Measurements from ENCODE around the gene PPP2R5C. TPM values are rescaled to one million over a fixed set of nuclear protein-coding genes. Genes with fewer than 3 reads are reported as not detected.
"Not testable (repeated sequence)": the region's sequence is repeated elsewhere in the genome, so short reads cannot be mapped to it uniquely, and the experiment has no call there.

PPP2R5C gene
- total RNA-seq: 234 and 250 TPM in 2 replicates

DNA sequence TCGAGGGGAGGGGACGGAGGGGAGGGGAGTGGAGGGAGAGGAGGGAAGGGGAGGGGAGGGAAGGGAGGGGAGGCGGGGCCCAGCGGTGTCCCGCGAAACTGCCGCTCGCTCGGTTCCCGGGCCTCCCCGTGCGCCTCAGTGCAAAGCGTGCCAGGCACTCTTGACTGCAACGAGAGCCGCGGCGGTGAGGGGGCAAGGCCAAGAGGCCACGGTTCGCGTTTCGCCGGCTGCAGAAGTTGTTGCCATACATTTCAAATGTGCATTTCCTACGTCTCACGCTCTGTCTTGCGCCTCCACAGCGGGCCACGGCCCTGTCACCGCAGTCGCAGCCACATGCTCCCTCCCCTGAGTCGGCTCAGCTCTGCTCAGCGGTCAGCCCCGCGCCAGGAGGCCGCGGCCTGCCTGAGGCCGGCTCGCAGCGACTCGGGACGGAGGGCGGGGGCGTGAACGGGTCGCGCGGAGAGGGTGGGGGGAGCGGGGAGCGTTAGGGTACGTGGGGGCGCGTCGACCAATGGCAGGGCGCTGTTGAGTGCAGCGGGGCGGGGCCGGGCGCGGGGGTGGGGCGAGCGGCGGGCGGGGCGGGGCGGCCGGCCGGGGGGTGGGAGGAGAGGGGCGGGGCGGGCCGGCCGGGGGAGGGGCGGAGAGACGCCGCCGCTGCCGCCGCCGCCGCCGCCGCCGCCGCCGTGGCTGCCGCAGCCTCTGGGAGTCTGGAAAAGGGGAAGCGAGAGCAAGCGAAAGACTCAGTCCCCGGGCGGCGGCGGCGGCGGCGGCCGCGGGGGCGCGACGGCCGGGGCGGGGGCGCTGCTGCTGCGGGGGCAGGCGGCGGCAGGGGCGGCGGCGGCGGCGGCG is at the start of gene PPP2R5C:
TSS of gene PPP2R5C (plus strand) at position 678 of the 849 bp plus-strand sequence. CDS start 185 bp downstream, outside the sequence.
- intact Hi-C loops (cut with micrococcal nuclease): loop anchor here (1.0 to 10.0 kb wide), 6 partner anchors 48 to 1389 kb away; partner anchors contain the start of genes RCOR1 and WDR20

DNA sequence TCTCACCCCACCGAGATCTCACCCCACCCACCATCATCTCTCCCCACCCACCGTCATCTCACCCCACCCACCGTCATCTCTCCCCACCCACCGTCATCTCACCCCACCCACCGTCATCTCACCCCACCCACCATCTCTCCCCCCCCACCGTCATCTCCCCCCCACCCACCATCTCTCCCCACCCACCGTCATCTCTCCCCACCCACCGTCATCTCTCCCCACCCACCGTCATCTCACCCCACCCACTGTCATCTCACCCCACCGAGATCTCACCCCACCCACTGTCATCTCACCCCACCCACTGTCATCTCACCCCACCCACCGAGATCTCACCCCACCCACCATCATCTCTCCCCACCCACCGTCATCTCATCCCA is 49.7 kb upstream of the PPP2R5C start:
- intact Hi-C loops (cut with micrococcal nuclease): not testable (repeated sequence)

DNA sequence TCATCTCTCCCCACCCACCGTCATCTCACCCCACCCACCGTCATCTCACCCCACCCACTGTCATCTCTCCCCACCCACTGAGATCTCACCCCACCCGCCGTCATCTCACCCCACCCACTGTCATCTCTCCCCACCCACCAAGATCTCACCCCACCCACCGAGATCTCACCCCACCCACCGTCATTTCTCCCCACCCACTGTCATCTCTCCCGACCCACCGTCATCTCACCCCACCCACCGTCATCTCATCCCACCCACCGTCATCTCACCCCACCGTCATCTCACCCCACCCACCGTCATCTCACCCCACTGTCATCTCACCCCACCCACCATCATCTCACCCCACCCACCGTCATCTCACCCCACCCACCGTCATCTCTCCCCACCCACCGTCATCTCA is 49.2 kb upstream of the PPP2R5C start:
- intact Hi-C loops (cut with micrococcal nuclease): not testable (repeated sequence)

DNA sequence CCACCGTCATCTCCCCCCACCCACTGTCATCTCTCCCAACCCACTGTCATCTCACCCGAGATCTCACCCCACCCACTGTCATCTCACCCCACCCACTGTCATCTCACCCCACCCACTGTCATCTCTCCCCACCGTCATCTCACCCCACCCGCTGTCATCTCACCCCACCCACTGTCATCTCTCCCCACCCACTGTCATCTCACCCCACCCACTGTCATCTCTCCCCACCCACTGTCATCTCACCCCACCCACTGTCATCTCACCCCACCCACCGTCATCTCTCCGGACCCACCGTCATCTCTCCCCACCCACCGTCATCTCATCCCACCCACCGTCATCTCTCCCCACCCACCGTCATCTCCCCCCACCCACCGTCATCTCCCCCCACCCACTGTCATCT is 48.4 kb upstream of the PPP2R5C start:
- intact Hi-C loops (cut with micrococcal nuclease): not testable (repeated sequence)

DNA sequence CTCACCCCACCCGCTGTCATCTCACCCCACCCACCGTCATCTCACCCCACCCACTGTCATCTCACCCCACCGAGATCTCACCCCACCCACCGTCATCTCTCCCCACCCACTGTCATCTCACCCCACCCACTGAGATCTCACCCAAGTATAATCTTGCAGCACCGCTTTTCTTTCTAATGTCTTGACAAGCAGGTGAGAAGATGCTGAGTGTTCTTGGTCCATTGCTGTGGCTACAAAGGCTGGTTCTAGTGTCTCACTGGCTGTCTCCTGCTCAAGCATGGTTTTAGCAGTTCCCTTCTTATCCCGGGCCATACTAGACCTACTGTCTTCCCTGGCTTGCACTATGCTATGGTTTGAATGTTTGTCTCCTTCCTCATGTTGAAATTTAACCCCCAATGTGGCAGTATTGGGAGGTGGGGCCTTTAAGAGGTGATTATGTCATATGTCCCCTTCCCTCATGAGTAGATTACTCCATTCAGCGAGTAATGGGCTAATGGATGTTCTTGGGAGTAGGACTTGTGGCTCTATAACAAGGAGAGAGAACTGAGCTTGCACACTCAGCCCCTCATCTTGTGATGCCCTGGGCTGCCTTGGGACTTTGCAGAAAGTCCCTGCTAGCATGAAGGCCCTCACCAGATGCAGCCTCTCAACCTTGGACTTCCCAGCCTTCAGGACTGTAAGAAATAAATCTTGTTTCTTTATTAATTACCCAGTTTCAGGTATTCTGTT is 47.7 kb upstream of the PPP2R5C start:
- intact Hi-C loops (cut with micrococcal nuclease): no loop called here

DNA sequence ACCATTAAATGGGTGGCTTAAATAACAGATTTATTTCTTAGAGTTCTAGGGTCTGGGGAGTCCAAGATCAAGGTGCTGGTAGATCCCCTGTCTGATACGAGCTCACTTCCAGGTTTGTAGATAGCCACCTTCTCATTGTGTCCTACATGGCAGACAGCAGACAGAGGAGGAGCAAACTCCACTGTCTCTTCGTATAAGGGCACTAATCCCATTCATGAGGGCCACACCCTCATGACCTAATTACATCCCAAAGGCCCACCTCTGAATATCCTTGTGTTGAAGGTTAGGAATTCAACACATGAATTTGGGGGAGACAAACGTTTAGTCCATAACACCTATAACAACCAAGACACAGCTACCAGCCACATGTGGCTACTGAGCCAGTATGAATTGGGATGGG is 47.1 kb upstream of the PPP2R5C start:
- intact Hi-C loops (cut with micrococcal nuclease): no loop called here

DNA sequence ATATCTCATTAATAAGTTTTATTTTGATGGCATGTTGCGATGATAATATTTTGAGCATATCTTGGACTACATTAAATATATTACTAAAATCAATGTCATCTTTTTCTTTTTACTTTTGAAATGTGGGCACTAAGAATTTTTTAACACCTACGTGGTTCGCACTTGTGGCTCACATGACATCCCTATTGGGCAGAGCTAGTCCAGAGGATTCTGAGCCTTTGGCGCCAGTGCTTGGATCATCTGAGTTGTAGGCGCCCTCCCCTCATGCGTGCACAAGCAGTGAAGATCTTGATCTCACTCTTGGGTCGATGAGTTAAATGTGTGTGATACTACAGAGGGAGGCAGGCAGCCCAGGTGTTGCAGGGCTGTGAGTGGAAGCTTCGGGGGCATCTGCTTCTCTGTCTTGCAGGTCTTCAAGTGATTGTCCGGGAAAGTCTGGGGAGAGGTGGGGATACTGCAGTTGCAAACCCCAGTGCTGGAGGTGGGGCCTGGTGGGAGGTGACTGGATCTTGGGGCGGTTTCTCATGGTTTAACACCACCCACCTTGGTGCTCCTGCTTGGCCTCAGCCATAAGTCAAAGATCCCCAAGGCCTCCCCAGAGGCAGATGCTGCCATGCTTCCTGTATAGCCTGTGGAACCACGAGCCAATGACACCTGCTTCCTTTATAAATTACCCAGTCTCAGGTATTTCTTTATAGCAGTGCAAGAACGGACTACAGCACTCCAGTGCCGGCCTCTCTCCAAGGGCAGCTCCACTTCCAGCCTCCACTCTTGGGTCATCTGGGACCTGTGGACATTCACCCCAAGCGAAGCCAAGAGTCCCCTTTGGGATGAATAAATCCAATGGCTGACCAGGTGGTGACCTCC is 46.1 kb upstream of the PPP2R5C start:
- intact Hi-C loops (cut with micrococcal nuclease): no loop called here

DNA sequence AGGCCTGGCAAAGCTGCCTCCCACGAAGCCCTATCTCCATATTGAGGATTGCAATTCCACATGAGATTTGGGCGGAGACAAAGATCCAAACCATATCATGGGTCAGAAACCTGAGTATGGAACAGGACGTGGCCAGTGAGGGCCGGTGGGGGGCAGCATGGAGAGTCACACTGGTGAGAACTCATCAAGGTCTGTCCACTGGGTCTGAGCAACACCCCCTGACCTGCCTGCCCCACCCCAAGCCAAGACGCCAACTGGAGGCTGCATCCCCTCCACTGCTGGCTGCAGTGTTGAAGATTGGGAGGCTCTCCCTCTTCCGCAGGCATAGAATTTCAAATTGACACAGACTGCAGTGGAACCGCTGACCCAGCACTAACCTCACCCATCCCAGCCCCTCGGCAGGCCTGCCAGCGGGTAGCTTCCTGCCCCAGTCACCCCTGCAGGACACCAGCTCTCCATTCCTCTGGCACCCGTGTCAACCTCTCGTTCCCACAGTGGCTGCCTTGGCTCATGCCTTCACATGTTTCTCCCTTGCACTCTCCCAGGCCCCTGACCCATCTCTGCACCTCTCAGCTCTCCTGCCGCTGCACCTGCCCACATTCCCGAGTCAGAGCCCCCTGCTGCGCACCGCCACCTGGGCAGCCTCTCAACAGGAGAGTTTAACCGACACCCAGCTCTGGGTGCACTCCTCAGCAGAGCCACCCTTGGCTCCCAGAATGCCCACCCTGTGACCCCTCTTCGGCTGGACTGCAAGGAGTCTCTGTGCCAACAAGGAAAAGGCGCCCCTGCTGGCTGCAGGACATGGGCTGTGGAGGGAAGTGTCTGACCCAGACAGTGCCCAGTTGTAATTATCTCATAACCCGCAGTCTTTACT is 45.2 kb upstream of the PPP2R5C start:
- intact Hi-C loops (cut with micrococcal nuclease): no loop called here

DNA sequence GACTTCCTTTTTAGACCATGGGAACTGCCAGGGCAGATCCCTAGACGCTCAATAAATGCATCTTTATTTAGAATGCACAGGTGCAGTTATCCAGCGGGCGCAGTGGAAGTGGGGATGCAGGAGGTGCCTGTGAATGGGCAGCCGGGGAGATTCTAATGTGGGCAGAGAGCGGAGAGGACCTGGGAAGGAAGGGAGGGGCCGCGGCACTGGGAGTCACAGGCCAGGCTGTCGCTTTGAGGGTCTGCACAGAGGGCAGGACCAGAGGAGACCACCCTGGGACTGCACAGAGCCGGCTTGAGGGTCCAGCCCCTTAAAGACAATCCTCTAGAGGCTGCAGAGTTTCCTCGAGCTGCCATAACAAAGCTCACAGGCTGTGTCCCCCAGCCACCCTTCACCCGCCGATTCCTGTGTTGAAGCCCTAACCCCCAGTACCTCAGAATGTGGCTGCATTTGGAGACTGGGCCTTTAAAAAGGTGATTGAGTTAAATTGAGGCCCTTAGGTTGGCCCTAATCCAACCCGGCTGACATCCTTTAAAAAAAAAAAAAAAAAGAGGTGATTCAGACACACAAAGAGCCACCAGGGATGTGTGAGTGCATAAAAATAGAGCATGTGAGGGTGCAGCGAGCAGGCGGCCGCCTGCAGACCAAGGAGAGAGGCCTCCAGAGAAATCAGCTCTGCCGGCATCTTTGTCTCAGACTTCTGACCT is 44.4 kb upstream of the PPP2R5C start:
- intact Hi-C loops (cut with micrococcal nuclease): no loop called here

DNA sequence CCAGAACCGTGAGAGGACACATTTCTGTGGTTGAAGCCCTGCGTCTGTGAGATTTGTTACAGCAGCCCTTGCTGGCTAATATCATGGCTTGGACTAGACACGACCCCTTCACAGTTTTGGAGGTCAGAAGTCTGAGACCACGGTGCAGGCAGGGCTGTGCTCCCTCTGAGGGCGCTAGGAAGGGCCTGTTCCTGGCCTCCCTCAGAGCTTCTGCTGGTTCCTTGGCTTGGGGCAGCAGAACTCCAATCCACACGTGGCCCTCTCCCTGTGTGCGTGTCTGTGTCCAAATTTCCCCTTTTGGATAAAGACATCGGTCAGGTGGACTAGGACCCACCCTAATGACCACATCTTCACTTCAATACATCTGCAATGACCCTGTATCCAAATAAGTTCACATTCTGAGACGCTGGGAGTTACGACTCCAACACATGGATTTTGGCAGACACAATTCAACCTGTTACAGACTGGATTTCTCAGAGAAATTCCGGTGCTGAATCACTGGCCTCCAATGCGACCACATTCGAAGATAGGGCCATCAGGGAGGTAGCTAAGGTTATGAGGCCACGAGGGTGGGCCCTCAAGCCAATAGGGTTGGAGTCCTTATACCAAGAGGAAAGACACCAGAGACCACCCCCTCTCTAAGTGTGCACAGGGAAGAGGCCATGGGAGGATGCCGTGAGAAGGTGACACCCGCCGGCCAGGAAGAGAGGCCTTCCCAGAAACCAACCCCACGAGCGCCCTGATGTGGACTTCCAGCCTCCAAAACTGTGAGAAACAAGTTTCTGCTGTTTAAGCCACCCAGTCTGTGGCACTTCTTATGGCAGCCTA is 43.6 kb upstream of the PPP2R5C start:
- intact Hi-C loops (cut with micrococcal nuclease): no loop called here

DNA sequence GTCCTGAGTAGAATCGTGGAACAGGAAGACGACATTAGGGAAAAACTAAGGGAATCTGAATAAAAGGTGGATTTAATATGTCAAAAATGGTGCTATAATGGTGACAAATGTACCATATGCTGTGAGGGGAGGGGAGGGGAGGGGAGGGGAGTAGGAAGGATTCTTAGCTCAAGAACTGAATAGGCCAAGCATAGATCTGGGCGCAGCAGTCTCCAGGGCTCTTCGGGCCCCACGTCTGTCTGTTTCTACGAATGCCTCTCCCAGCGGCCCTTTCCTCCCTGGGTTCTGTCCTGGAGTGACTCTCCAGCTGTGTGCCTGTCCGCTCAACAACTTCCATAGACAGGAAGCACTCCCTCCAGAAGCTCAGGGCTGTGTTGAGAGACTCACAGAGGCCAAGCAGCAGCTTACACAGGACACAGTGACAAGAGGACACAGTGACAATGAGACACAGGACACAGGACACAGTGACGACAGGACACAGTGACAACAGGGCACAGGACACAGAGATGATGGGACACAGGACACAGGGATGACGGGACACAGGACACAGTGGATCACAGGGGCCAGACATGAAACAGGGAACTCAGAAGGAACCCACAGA is 42.4 kb upstream of the PPP2R5C start:
- intact Hi-C loops (cut with micrococcal nuclease): no loop called here

DNA sequence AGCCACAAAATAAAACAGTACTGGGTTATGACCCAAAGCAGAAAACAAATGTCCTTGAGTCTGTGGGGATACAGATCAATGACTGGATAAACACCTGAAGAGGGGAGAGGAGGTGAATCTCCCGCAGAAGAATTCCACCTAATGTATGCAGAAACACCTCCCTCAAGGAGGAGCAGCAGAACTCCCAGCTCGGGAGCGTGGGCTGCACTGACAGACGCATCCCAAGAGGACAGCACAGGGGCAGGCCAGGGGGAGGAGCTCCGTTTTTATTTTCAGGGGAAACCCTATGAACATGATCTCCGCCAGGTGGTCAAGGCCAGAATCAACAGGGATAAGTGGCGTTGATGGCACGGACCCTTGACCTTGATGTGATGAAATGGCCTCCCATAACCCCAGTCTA is 41.8 kb upstream of the PPP2R5C start:
- intact Hi-C loops (cut with micrococcal nuclease): loop anchor here (5.0 to 10.0 kb wide), 5 partner anchors 158 to 1485 kb away; partner anchors contain the start of genes DYNC1H1, HSP90AA1, YY1 and ZNF839

DNA sequence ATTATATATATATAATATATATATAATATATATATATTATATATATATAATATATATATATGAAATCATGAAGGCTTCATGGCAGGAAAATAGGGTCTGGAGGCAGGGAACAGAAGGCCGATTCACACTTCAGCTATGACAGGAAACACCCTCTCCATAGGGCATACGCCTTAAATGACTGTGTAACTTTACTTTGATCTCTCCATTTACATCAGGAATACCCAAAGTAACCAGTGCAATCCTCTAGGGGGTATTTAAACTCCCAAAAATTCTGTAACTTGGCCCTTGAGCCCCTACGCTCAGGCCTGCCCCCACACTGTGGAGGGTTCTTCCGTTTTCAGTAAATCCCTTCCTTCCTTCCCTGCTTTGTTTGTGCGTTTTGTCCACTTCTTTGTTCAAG is 40.4 kb upstream of the PPP2R5C start:
- intact Hi-C loops (cut with micrococcal nuclease): loop anchor here (5.0 to 10.0 kb wide), 5 partner anchors 156 to 1486 kb away; partner anchors contain the start of genes DYNC1H1, HSP90AA1, YY1 and ZNF839

DNA sequence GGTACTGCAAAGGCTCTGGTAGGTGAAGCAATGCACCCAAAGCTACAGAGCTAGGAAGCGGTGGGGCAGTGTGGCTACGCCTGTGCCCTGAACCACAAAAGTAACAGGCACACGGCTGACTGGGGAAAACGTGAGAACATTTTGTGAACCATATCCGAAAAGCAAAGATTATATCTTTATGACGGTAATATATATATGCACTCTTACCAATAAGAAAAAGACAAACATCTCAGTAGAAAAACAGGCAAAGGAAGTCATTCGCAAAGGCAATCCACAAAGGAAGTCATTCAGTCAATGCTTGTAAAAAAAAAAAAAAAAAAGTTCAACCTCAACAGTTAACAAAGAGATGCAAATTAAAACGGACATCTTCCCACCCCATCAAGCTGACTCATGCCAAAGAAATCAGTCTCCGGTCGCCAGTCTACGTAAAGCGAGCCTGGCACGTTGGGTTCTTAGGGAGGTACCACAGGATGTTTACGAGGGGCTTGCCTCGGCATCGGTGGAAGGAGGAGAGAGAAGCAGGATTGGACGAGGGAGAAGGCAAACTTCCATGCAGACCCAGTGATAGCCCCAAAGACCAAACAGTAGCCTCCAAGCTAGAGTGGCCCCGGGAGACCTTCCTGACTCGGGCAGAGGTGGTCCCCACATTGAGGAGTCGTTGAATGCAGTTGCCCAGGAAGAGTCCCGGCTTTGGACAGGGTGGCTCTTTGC is 39.4 kb upstream of the PPP2R5C start:
- intact Hi-C loops (cut with micrococcal nuclease): loop anchor here (1.0 to 10.0 kb wide), 8 partner anchors 9 to 1487 kb away; partner anchors contain the start of genes DYNC1H1, HSP90AA1, YY1 and ZNF839

DNA sequence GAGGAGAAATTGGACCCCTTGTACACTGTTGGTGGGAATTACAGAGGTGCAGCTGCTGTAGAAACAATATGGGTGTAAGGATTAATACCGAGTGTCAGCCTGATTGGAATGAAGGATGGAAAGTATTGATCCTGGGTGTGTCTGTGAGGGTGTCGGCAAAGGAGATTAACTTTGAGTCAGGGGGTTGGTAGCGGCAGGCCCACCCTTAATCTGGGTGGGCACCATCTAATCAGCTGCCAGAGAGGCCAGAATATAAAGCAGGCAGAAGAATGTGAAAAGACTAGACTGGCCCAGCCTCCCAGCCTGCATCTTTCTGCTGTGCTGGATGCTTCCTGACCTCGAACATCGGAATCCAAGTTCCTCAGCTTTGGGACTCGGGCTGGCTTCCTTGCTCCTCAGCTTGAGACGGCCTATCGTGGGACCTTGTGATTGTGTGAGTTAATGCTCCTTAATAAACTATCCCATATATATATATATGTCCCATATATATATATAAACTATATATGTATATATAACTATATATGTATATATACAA is 38.4 kb upstream of the PPP2R5C start:
- intact Hi-C loops (cut with micrococcal nuclease): loop anchor here (5.0 to 10.0 kb wide), 5 partner anchors 154 to 1488 kb away; partner anchors contain the start of genes DYNC1H1, HSP90AA1, YY1 and ZNF839

DNA sequence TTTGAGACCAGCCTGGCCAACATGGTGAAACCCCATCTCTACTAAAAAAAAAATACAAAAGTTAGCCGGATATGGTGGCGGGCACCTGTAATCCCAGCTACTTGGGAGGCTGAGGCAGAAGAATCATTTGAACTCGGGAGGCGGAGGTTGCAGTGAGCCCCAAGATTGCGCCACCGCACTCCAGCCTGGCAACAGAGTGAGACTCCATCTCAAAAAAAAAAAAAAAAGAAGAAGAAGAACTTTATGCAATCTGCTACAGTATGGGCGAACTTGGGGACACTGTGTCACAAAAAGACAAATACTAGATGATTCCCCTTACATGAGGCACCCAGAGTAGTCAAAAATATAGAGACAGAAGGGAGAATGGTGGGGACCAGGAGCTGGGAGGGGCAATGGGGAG is 35.9 kb upstream of the PPP2R5C start:
- intact Hi-C loops (cut with micrococcal nuclease): loop anchor here (10.0 kb wide), 1 partner anchor 1491 kb away; the partner anchor contains the start of gene YY1
